Bronchial epithelial cell (primary cell): Measurements from ENCODE around the gene RBMS1. TPM values are rescaled to one million over a fixed set of nuclear protein-coding genes. Genes with fewer than 3 reads are reported as not detected.
A peak's percentile ranks its signal among the peaks of the same experiment; 100 is the strongest.

ENCODE experiments used
- DNase-seq: peaks from one replicate; pipeline ENCODE4 v3.0.0-alpha.2; 2010; ENCODE audit warnings: low read depth
- FAIRE-seq: peaks from 2 replicates; lab custom pipeline; 2011; peaks lifted over from hg19 to GRCh38; lab: Jason Lieb, UNC
- H3K27me3 ChIP-seq: 2 replicates; pipeline ENCODE4 v1.5.1; 2011; ENCODE audit warnings: low read length; ENCODE audit not compliant: control insufficient read depth, insufficient read depth
- H3K36me3 ChIP-seq: 2 replicates; pipeline ENCODE4 v1.5.1; 2011; ENCODE audit warnings: low read length; ENCODE audit not compliant: control insufficient read depth, insufficient read depth
- H3K4me3 ChIP-seq: 2 replicates; pipeline ENCODE4 v1.5.1; 2011; ENCODE audit warnings: mild to moderate bottlenecking, low read depth, low read length, control low read depth
- total RNA-seq: library from RNA; depleted of rRNA; stranded (reverse); fragments of >200 nt; gene quantifications from 2 replicates; pipeline ENCODE4 v1.2.1, GENCODE V29; 2014
- TF ChIP-seq, protein P1 (sequence below): IDR thresholded peaks from 2 replicates; pipeline ENCODE4 v1.5.1; 2011; ENCODE audit warnings: mild to moderate bottlenecking, moderate library complexity, low read length, control low read depth, inconsistent platforms; ENCODE audit not compliant: insufficient read depth, severe bottlenecking

Gene RBMS1
- total RNA-seq, 1 donor from 2014 or later = 30.0 TPM

DNA sequence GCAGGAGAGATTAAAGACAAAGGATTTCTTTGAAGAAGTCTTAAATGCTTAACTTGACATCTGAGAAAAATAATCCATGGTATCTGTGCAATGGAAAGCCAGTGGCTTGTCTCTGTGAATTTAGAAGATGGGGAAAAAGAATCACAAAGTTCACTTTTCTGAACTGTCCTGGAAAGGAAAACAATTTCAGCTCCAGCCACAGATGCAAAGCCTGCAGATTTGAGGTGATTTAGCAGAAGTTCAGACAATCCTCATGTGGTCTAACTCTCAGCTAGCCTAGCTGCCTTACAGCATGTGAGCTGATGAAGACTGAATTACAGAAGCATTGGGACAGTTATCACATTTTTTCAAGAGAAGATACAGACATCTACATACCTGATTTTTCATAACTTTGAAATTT lies 166.8 kb downstream of the RBMS1 start:
- FAIRE-seq = no peak
- no peaks in the 10 kb centered on the region for H3K27me3 ChIP-seq
- DNase-seq = no peak
- TF ChIP-seq, protein P1, sequence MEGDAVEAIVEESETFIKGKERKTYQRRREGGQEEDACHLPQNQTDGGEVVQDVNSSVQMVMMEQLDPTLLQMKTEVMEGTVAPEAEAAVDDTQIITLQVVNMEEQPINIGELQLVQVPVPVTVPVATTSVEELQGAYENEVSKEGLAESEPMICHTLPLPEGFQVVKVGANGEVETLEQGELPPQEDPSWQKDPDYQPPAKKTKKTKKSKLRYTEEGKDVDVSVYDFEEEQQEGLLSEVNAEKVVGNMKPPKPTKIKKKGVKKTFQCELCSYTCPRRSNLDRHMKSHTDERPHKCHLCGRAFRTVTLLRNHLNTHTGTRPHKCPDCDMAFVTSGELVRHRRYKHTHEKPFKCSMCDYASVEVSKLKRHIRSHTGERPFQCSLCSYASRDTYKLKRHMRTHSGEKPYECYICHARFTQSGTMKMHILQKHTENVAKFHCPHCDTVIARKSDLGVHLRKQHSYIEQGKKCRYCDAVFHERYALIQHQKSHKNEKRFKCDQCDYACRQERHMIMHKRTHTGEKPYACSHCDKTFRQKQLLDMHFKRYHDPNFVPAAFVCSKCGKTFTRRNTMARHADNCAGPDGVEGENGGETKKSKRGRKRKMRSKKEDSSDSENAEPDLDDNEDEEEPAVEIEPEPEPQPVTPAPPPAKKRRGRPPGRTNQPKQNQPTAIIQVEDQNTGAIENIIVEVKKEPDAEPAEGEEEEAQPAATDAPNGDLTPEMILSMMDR = no peak
- no peaks in the 10 kb centered on the region for H3K36me3 ChIP-seq
- no peak overlapping the region for H3K4me3 ChIP-seq

DNA sequence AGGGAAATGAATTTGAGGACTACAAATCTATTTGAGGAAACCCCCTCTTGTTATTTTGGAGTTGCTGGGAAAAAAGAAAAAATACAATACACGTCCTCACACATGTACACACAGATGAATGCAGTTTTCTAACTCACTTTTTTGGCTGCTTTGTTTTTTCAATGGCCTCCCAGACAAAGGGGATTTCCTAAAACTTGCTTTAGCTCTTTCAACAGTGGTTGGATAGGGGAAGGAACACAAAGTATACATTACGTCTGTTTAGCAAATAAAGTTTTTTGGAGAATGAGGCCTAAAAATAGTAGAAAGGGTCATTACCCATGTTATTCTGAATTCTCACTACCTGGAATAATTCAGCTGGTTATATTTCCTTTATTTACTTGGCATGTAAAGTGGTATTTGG lies 168.2 kb downstream of the RBMS1 start:
- FAIRE-seq (no peak), DNase-seq (no peak)
- H3K27me3 ChIP-seq = no peaks in the 10 kb centered on the region
- no peaks in the 10 kb centered on the region for H3K36me3 ChIP-seq
- no peak overlapping the region for H3K4me3 ChIP-seq
- TF ChIP-seq, protein P1 = no peak

DNA sequence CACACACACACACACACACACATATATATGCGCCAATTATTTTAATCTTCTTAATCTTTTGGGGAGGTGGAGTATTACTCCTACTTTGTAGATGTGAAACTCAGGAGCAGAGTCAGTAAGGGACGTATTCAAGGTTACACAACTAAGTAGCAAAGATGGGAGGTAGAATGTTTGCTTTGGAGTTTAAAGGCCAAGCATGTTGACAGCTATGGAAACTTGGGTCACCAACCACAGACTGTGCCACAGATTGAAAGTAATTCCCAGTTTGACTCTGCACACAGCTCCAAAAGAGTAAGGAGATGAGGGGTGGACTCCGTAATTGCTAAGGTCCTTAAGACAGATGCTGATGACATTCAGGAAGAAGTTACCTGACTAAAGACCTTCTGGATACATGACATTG lies 168.7 kb downstream of the RBMS1 start:
- no peaks in the 10 kb centered on the region for H3K27me3 ChIP-seq
- no peaks in the 10 kb centered on the region for H3K36me3 ChIP-seq
- TF ChIP-seq, protein P1 = no peak
- FAIRE-seq (no peak), DNase-seq (no peak)
- H3K4me3 ChIP-seq = no peak overlapping the region

DNA sequence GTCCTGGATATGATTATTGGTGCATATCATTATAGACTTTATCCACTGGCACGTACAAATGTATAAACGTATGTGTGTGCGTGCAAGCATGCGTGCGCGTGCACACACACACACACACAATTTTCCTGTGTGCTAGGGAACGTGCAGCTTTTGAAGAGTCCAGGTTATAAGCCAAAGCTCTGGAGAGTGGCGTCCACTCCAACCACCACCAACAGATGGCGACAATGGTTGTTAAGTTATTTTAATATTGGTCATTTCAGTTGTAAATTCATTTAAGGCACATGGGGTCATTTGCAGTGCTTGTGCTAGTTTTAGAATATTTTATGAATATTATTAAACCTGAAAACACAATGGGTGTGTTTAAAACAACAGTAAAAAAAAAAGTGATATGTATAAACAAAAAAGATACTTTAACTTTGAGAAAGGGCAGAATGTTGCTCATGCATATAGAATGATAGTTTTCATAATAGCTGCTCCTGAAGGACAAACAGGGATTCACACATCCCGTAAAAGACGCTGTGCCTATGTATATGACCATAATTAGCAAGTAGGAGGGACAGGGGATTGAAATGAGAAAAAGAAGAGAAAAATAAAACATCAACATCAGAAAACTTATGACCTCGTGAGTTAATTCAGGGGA lies 169.3 kb downstream of the RBMS1 start:
- Histone ChIP-seq H3K27me3 (no peaks in the 10 kb centered on the region), H3K36me3 (no peaks in the 10 kb centered on the region), H3K4me3 (no peak overlapping the region)
- TF ChIP-seq, protein P1 = peak; percentile 60
- DNase-seq (peak; percentile 53), FAIRE-seq (no peak)

DNA sequence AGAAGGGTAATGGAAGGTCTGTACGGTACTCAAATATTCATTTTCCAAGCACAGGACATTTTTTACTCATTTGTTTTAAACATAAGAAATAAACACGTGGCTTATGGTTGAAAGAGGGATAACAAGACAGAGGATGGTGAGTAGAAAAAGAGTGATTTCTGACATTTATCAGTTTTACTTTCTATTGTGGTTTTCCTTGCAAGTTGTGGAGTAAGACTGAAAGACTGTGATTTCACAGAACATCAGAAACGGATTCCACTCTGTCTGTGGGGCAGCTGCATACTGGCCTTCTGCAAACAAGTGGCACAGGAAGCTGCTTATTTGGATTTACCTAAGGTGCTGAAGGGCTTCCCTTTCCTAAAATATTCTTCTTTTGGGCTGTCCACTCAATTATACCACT lies 171.3 kb downstream of the RBMS1 start:
- no peak for DNase-seq
- FAIRE-seq = no peak

More for the DNA sequence above, 171.3 kb downstream of the RBMS1 start:
- Histone ChIP-seq H3K4me3 (no peak overlapping the region), H3K27me3 (no peaks in the 10 kb centered on the region), H3K36me3 (no peaks in the 10 kb centered on the region)
- TF ChIP-seq, protein P1 = no peak
